Activated gamma-delta T cell treated with anti-CD3 and anti-CD28 coated beads, Interleukin-2, amount 50 U/mL, for 16 hours (primary cell): Measurements from ENCODE around the gene TANGO6.
"Not testable (repeated sequence)": the region's sequence is repeated elsewhere in the genome, so short reads cannot be mapped to it uniquely, and the experiment has no call there.

Experiments
- DNase-seq: peaks from one replicate; pipeline ENCODE4 v3.0.0-alpha.2; 2020; ENCODE audit warnings: low read depth

Gene TANGO6

GRCh38 chr16:68843482-68844210 lies at the start of gene TANGO6:
TANGO6 (plus strand) TSS chr16:68843531; CDS start chr16:68843618, 87 bp downstream.
- peak; percentile 88 for DNase-seq

- no peak for DNase-seq
Observed at GRCh38 chr16:68798398-68798797, 44.9 kb upstream of the TANGO6 start.

DNA sequence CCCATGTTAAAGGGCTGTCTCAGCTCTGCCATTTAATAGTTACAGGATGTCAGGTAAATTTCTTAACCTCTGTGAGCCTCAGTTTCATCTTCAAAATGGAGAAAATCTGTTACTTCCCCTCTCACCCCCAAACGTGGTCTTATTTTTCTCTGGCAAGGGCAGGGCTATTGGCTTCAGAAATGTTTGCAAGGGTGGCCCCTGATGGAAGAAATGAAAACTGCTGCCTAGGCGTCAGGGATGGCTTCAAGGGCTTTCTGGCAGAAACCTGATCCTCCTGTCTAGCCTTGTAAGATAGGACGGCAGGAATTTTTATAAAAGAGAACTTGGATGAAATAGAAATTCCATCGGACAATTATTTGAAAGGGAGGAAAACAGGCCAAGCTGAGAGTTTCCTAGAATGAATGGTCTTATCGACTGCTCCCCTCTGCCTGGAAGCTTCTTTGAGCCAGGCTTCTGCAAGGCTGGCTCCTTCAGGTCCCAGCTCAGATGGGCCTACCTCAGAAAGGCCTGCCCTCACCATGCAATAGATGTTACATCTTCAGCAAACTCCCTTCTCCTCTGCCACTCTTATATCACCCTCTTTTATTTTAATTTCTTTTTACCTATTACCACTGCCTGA lies 43.0 kb upstream of the TANGO6 start:
- peak; percentile 13 for DNase-seq

- DNase-seq: no peak
Observed at GRCh38 chr16:68802190-68802589, 41.1 kb upstream of the TANGO6 start.

- DNase-seq: no peak
Observed at GRCh38 chr16:68806422-68806821, 36.9 kb upstream of the TANGO6 start.

DNA sequence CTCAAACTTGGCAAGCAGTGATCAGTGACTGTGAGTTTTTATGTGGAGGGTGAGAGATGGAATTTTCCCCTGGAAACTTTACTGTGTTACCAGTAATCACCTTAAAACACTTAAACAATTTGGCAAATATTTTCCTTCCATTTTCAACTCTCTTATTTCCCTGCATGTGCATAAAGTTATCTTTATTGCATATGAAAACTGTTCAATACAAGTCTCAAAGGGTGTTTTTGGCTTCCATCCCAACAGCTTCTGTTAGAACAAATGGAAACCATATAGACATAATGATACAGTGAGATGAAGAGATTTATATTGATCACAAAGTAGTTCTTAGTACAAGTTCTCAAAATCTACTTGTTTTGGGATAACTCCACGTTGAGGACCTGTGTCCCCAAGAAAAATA lies 36.4 kb upstream of the TANGO6 start:
- no peak for DNase-seq

DNA sequence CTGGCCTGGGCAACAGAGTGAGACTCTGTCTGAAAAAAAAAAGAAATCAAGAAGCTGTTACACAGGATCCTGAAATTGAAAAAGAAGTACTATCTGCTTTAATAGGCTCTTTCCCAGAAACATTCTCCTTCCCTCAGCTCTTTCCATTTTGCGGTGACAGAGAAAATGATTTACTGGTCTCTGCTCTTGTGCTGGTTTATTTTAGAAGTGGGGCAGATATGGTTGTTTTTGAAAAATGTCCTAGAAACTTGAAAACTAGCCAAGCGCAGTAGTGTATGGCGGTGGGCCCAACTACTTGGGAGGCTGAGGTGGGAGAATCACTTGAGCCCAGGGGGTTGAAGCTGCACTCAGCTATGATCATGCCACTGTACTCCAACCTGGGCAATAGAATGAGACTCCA lies 28.8 kb upstream of the TANGO6 start:
- DNase-seq: no peak

DNA sequence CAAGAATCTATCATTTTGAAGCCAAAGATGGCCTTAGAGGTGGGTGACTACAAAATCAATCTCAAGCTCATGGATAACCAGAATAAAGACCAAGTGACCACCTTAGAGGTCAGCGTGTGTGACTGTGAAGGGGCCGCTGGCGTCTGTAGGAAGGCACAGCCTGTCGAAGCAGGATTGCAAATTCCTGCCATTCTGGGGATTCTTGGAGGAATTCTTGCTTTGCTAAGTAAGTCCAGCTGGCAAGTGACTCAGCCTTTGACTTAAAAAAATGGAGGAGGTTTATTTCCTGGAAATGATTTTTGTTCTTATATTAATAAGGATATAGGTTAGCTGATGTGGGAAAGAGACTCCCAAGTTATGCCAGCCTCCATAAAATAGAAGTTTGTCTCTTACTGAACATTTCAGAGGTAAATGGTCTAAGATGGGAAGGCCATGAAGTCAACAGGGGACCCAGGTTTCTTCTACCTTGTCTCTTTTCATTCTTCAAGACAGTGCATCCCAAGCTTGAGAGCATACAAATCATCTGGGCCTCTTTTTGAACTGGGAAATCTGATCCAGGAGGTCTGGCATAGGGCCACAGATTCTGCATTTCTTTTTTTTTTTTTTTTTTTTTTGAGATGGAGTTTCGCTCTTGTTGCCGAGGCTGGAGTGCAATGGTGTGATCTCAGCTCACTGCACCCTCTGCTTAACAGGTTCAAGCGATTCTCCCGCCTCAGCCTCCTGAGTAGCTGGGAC lies 19.8 kb upstream of the TANGO6 start:
- no peak for DNase-seq

DNA sequence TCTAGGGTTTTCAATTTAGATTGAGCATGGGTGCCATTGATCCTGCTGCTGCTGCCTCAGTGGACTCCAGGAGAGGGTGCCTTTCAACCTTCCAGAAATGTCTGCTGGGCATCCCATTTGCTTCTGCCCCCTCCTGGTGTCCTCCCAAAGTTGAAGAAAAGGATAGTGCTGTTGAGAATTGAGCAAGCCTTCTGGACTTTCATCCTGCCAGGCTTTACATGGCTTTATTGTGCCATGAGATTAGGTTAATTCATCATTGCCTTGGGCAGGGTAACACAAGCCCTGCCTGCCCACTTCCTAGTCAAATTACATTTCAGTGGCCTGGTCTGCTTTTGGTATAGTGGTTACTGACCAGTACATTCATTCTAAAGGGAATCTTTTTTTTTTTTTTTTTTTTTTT lies 17.9 kb upstream of the TANGO6 start:
- DNase-seq: no peak

- DNase-seq: no peak
Observed at GRCh38 chr16:68826652-68827051, 16.7 kb upstream of the TANGO6 start.

GRCh38 chr16:68833251-68833650 lies 10.1 kb upstream of the TANGO6 start:
- no peak for DNase-seq

DNA sequence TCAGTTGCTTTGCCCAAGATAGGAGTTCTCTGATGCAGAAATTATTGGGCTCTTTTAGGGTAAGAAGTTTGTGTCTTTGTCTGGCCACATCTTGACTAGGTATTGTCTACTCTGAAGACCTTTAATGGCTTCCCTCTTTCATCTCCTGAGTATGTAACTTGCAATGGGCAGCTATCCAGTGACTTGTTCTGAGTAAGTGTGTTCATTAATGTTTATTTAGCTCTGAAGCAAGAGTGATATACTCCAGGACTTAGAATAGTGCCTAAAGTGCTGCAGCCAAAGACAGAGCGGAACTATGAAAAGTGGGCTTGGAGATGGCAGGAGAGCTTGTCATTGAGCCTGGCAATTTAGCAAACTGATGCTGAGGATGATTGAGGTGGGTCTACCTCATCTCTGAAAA lies 8.8 kb upstream of the TANGO6 start:
- DNase-seq: no peak

GRCh38 chr16:68835970-68836369 lies 7.4 kb upstream of the TANGO6 start:
- DNase-seq: no peak

DNA sequence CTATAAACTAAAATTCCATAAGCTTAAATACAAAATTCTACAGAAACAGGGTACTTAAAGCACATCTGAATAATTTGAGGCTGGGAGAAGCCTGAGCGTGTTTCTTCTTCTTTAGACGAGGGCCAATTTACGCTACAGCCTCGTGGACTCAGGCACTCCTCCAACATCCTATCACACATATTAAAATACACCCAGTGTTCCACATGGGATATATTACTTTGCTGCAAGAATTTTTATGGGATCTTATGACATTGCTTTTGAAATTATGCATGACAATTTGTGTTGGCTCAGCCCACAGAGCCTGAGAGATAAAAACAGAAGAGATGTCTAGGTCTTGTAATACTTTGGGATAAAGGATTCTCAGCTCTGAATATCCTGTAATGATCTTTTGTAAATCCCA lies 3.5 kb upstream of the TANGO6 start:
- no peak for DNase-seq

DNA sequence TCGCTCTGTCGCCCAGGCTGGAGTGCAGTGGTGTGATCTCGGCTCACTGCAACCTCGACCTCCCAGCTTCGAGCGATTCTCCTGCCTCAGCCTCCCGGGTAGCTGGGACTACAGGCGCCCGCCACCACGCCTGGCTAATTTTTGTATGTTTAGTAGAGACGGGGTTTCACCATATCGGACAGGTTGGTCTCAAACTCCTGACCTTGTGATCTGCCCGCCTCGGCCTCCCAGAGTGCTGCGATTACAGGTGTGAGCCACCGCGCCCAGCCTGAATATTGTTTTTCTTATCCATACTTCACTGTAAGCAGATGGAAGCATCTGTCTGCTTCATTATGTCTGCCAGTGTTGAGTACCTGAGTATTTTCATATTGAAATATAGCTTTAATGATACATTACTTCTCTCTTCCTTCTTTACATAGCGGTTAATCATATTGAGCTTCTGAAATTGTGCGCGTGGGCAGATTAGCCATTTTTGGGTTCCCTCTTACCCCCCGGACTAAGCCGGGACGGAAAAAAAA lies 308 bp upstream of the TANGO6 start:
- not testable (repeated sequence) for DNase-seq

DNA sequence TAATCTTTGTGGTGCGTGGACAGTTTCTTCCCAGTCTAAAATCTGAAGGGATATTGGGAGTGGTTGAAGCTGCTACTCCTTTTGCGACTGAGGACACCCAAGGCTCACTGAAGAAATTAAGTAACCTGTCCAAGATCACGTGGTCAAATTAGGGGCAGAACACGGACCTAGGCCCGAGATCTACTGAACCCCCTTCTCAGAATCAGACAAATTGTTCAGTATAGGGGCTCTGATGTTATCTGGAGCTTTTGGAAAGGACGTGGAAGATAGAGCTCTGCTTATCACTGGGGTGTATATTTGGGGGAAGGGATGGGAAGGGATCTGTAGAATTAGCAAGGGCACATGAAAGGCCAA lies 857 bp downstream of the TANGO6 start:
- no peak for DNase-seq

- no peak for DNase-seq
Observed at GRCh38 chr16:68848786-68849185, 5.5 kb downstream of the TANGO6 start.

- no peak for DNase-seq
Observed at GRCh38 chr16:68850481-68850880, 7.2 kb downstream of the TANGO6 start.

DNA sequence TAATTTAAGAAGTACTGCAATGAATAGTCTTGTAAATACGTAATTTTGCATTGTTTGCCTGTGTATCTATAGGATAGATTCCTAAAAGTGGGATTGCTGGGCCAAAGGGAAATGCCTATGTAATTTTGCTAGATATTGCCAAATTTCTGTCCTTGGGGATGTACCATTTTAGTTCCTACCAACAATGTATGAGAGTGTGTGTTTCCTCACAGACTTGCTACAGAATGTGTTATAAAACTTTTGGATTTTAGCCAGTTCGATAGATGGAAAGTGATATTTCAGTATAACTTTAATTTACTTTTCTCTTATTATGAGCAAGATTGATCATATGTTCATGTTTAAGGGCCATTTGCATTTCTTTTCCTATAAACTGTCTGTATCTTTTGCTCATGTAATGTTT lies 8.3 kb downstream of the TANGO6 start:
- no peak for DNase-seq

- DNase-seq: no peak
Observed at GRCh38 chr16:68857479-68857878, 14.1 kb downstream of the TANGO6 start.

DNA sequence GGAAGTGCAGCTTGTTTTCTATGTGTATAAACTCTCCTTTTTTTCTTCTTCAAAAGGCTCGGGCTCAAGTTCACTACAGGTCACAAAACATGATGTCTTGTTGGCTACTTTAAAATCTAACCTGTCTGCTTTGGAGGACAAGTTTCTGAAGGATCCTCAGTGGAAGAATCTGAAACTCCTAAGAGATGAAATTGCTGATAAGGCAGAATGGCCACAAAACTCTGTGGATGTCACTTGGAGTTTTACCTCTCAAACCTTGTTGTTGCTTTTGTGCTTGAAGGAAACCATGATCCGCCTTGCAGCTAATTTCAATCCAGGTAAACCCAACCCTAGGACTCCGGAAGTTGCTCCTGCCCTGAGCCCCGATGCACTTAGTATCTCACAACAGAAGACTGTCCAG lies 16.5 kb downstream of the TANGO6 start:
- DNase-seq: no peak

GRCh38 chr16:68860978-68861892 lies 17.9 kb downstream of the TANGO6 start:
- no peak for DNase-seq
